ENCODE data around the gene CRB3. TPM values are rescaled to one million over a fixed set of nuclear protein-coding genes. Genes with fewer than 3 reads are reported as not detected.

CRB3 gene
- total RNA-seq, 4 donors from 2014 or later, result 21.5 to 245 (median 190) TPM

GRCh38 chr19:6455924-6456323, 8.1 kb upstream of the CRB3 start:
- TF ChIP-seq POLR2A (IDR thresholded peaks at IDR 0.05) (no peak), CTCF (IDR thresholded peaks at IDR 0.05) (no peak)
- Histone ChIP-seq H3K9me3 (peaks cover 0 to 8% (median 0%) of the 10 kb centered on the region in 4 donors), H3K4me3 (no peak overlapping the region), H3K27ac (no peak overlapping the region), H3K36me3 (peaks cover 0 to 53% (median 0%) of the 10 kb centered on the region in 3 donors), H3K4me1 (peaks cover 0 to 11% (median 7%) of the 10 kb centered on the region in 4 donors), H3K27me3 (no peaks in the 10 kb centered on the region)
- DNase-seq, result no peak

GRCh38 chr19:6457958-6458694, 5.9 kb upstream of the CRB3 start:
- Histone ChIP-seq H3K4me1 (peaks cover 0 to 13% (median 8%) of the 10 kb centered on the region in 4 donors), H3K9me3 (peaks cover 0 to 8% (median 0%) of the 10 kb centered on the region in 4 donors), H3K27ac (no peak overlapping the region), H3K27me3 (no peaks in the 10 kb centered on the region), H3K36me3 (peaks cover 0 to 40% (median 0%) of the 10 kb centered on the region in 3 donors), H3K4me3 (peak overlapping the region in 2 of 4 donors; percentile 78 to 98)
- no peak for DNase-seq
- TF ChIP-seq CTCF (IDR thresholded peaks at IDR 0.05) (no peak), POLR2A (IDR thresholded peaks at IDR 0.05) (no peak)

- Histone ChIP-seq H3K27me3 (no peaks in the 10 kb centered on the region), H3K4me1 (peaks cover 0 to 13% (median 8%) of the 10 kb centered on the region in 4 donors), H3K9me3 (peaks cover 0 to 7% (median 0%) of the 10 kb centered on the region in 4 donors), H3K36me3 (peaks cover 0 to 33% (median 0%) of the 10 kb centered on the region in 3 donors), H3K4me3 (peak overlapping the region; percentile 78 to 98 (median 78)), H3K27ac (peak overlapping the region in 3 of 4 donors; percentile 85 to 94 (median 89))
- peak in 1 of 3 donors; percentile 64 for DNase-seq
- TF ChIP-seq CTCF (IDR thresholded peaks at IDR 0.05) (peak in 1 of 6 experiments; percentile 7), POLR2A (IDR thresholded peaks at IDR 0.05) (no peak)
Measured at GRCh38 chr19:6458695-6459261, 5.3 kb upstream of the CRB3 start.

GRCh38 chr19:6459262-6460098, 4.6 kb upstream of the CRB3 start, which contains the start of gene SLC25A23:
Gene SLC25A23 (minus strand): TSS chr19:6459792. CDS start chr19:6459628, 164 bp downstream.
- TF ChIP-seq POLR2A (IDR thresholded peaks at IDR 0.05) (peak; percentile 29 to 34), CTCF (IDR thresholded peaks at IDR 0.05) (no peak)
- DNase-seq, result peak; percentile 51 to 88 (median 81)

More at GRCh38 chr19:6459262-6460098, 4.6 kb upstream of the CRB3 start, which contains the start of gene SLC25A23:
- Histone ChIP-seq H3K27ac (peak within 1 kb of the TSS; percentile 85 to 94 (median 90)), H3K27me3 (no peaks in the 10 kb centered on the region), H3K4me1 (peaks cover 0 to 13% (median 8%) of the 10 kb centered on the region in 4 donors), H3K36me3 (peaks cover 0 to 26% (median 0%) of the 10 kb centered on the region in 3 donors), H3K4me3 (peak within 1 kb of the TSS; percentile 78 to 98 (median 78)), H3K9me3 (no peaks in the 10 kb centered on the region)
